Stomach (tissue), 9 donors: ENCODE measurements around the gene DNTT. TPM values are rescaled to one million over a fixed set of nuclear protein-coding genes. Genes with fewer than 3 reads are reported as not detected.
A peak's percentile ranks its signal among the peaks of the same experiment; 100 is the strongest.

Experiments used
- DNase-seq, 2 donors: peaks; one replicate each; pipeline versions ENCODE4 v3.0.0 to v3.0.0-alpha.2; 2013 to 2019
- H3K27ac ChIP-seq, 5 donors: fragments of 200-600 bp in 4 of 5; sonication (generic) in 4 of 5; one replicate each; pipeline ENCODE4 v1.5.1; 2013 to 2019; ENCODE audit warnings: mild to moderate bottlenecking in 1 of 5, moderate library complexity in 1 of 5
- H3K27me3 ChIP-seq, 3 donors: fragments of 200-600 bp; sonication (generic); one replicate each; pipeline ENCODE4 v1.5.1; 2017 to 2019; ENCODE audit warnings: mixed run types in 1 of 3
- H3K36me3 ChIP-seq, 4 donors: fragments of 200-600 bp; sonication (generic); 1 replicate in 3 of 4; 2 replicates in 1 of 4; pipeline ENCODE4 v1.5.1; 2016 to 2019
- H3K4me1 ChIP-seq, 4 donors: fragments of 200-600 bp; sonication (generic); one replicate each; pipeline ENCODE4 v1.5.1; 2016 to 2019
- H3K4me3 ChIP-seq, 4 donors: fragments of 200-600 bp; sonication (generic) in 3 of 4; one replicate each; pipeline ENCODE4 v1.5.1; 2016 to 2019; ENCODE audit warnings: mild to moderate bottlenecking in 1 of 4
- H3K9me3 ChIP-seq, 4 donors: fragments of 200-600 bp; sonication (generic); one replicate each; pipeline ENCODE4 v1.5.1; 2016 to 2019
- EP300 ChIP-seq: sonication (generic); formaldehyde crosslinking; IDR thresholded peaks from one replicate; pipeline ENCODE4 v1.6.1; 2017; ENCODE audit warnings: antibody characterized with exemption
- POLR2A ChIP-seq, 4 donors: fragments of 450-650 bp; IDR thresholded peaks; one replicate each; pipeline ENCODE4 v1.6.1; 2016; ENCODE audit warnings: antibody characterized with exemption in 4 of 4, control low read depth in 2 of 4, mild to moderate bottlenecking in 1 of 4, moderate library complexity in 1 of 4
- POLR2AphosphoS5 ChIP-seq, 3 donors: sonication (generic); formaldehyde crosslinking; IDR thresholded peaks; one replicate each; pipeline ENCODE4 v1.6.1; 2016; ENCODE audit warnings: antibody characterized with exemption in 3 of 3
- WGBS, 5 donors: extraction: QIAGEN DNeasy Blood & Tissue Kit in 3 of 5; methylation state at CpG; one replicate each; pipeline versions ENCODE4 v1.1.5 to v1.1.7; 2013 to 2018; 5-methylcytosine and 5-hydroxymethylcytosine counted together
- intact Hi-C: fragments of 100-400 bp; cut with DNase I; formaldehyde crosslinking; loops from one replicate; pipeline ENCODE4 v1.15.1; 2023; ENCODE audit warnings: low total_unique reads
- polyA plus RNA-seq, 3 donors: library from polyadenylated mRNA; stranded (reverse); fragments of 200-250 nt; gene quantifications; one replicate each; pipeline ENCODE4 v1.2.3, GENCODE V29; 2013
- total RNA-seq, 5 donors: library from RNA; depleted of rRNA; stranded (reverse); fragments of >200 nt; gene quantifications; one replicate each; pipeline versions ENCODE4 v1.1.0 to v1.2.3, GENCODE V29; 2014 to 2016
- TF ChIP-seq, protein P1 (sequence below), 7 experiments: fragments of 450-650 bp in 4 of 7; fragments of 200-600 bp in 3 of 7; sonication (generic) in 3 of 7; IDR thresholded peaks; one replicate each; pipeline ENCODE4 v1.5.1; 2016 to 2019; ENCODE audit warnings: antibody characterized with exemption in 7 of 7, control low read depth in 2 of 7, mild to moderate bottlenecking in 1 of 7
- donor health status: healthy with polysubstance abuse.
- donor health status: Bipolar disorder and iron deficiency.
- donor health status: healthy.

Gene DNTT
- total and polyA plus RNA-seq, 8 donors = not detected

DNA sequence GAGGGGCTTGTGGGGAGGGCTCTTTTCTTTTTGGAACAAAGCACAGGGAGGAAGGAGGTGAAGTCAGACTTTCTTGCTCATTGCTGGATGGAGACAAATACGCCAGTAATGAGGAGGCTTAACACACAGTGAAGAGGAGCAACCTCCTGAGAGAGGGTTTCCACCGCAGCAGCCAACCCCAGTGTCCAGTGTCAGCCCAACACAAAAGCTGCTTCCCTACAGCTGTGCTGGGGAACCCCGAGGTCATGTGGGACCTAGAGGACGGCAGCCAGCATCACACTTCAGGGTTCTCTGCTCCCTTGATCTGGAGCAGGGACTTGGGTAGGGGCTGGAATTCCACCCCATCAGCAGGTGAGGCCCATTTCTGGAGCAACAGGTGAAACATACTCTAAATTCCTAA, 40.6 kb upstream of the DNTT start:
- Histone ChIP-seq H3K4me3 (no peak overlapping the region), H3K9me3 (no peaks in the 10 kb centered on the region), H3K36me3 (no peaks in the 10 kb centered on the region), H3K4me1 (peaks cover 0 to 68% (median 24%) of the 10 kb centered on the region in 4 donors), H3K27ac (peak overlapping the region in 3 of 5 donors; percentile 14 to 62 (median 51)), H3K27me3 (no peaks in the 10 kb centered on the region)
- intact Hi-C loops = no loop called here
- DNase-seq = no peak
- TF ChIP-seq EP300 (no peak), POLR2AphosphoS5 (IDR thresholded peaks at IDR 0.05) (no peak), POLR2A (IDR thresholded peaks at IDR 0.05) (no peak)
- TF ChIP-seq, protein P1, sequence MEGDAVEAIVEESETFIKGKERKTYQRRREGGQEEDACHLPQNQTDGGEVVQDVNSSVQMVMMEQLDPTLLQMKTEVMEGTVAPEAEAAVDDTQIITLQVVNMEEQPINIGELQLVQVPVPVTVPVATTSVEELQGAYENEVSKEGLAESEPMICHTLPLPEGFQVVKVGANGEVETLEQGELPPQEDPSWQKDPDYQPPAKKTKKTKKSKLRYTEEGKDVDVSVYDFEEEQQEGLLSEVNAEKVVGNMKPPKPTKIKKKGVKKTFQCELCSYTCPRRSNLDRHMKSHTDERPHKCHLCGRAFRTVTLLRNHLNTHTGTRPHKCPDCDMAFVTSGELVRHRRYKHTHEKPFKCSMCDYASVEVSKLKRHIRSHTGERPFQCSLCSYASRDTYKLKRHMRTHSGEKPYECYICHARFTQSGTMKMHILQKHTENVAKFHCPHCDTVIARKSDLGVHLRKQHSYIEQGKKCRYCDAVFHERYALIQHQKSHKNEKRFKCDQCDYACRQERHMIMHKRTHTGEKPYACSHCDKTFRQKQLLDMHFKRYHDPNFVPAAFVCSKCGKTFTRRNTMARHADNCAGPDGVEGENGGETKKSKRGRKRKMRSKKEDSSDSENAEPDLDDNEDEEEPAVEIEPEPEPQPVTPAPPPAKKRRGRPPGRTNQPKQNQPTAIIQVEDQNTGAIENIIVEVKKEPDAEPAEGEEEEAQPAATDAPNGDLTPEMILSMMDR (IDR thresholded peaks at IDR 0.05) = no peak
- WGBS, 5 donors = 68 to 77% (median 72%) methylated on average over 4 of the region's 4 CpGs

DNA sequence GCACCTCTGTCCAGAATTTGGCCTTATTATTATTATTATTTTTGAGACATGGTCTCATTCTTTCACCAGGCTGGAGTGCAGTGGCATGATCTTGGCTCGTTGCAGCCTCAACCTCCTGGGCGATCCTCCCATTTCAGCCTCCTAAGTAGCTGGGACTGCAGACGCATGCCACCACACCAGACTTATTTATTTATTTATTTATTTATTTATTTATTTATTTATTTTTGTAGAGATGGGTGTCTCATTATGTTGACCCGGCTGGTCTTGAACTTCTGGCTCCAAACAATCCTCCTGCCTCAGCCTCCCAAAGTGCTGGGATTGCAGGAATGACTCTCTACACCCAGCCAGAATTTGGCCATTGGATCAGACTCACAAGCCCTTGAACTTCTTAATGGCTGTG, 39.3 kb upstream of the DNTT start:
- intact Hi-C loops = no loop called here
- Histone ChIP-seq H3K27me3 (no peaks in the 10 kb centered on the region), H3K4me3 (no peak overlapping the region), H3K27ac (no peak overlapping the region), H3K36me3 (no peaks in the 10 kb centered on the region), H3K4me1 (peaks cover 0 to 72% (median 24%) of the 10 kb centered on the region in 4 donors), H3K9me3 (no peaks in the 10 kb centered on the region)
- DNase-seq = no peak
- TF ChIP-seq EP300 = no peak
- TF ChIP-seq POLR2A (IDR thresholded peaks at IDR 0.05) = no peak
- no peak for TF ChIP-seq POLR2AphosphoS5 (IDR thresholded peaks at IDR 0.05)
- TF ChIP-seq, protein P1 (IDR thresholded peaks at IDR 0.05) = no peak
- WGBS, 5 donors = 89 to 98% (median 94%) methylated on average over 4 of the region's 4 CpGs

DNA sequence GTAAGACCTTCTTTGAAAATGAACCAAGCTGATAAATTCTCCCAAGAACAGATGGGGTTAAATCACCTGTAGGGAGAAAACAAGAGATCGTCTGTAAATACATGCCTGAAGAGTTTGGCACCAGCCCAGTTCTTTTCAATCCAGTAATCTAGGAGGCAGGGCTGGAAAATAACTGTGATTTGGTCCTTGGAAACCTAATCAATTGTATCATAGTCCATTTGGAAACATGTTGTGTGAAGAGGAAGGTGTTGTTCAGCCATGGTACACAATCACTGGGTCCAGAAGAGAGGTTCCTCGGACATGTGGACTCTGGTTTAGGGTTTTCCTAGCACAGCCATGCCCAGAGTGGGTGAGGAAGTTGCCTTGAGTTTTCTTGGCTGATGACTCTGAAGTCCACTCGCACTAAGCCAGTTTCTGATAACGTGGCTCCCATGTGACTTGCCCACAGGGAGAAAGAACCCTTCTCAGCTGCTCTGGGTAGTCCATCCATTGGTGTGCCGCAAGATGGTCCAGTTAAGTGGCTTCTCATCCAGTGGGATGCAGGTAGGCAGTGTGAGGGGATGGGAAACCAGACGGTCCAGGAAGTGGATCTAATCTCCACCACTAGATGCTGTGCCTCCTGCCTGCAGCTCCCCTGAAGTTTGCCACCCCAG, 38.0 kb upstream of the DNTT start:
- TF ChIP-seq, protein P1 (IDR thresholded peaks at IDR 0.05) = no peak
- no peak for TF ChIP-seq POLR2AphosphoS5 (IDR thresholded peaks at IDR 0.05)
- TF ChIP-seq POLR2A (IDR thresholded peaks at IDR 0.05) = no peak
- TF ChIP-seq EP300 = no peak
- Histone ChIP-seq H3K27ac (no peak overlapping the region), H3K27me3 (no peaks in the 10 kb centered on the region), H3K36me3 (no peaks in the 10 kb centered on the region), H3K4me1 (peaks cover 10 to 64% (median 20%) of the 10 kb centered on the region in 4 donors), H3K9me3 (no peaks in the 10 kb centered on the region), H3K4me3 (no peak overlapping the region)
- 38 to 61% (median 49%) methylated on average over 6 of the region's 6 CpGs for WGBS, 5 donors
- no peak for DNase-seq
- intact Hi-C loops = no loop called here

DNA sequence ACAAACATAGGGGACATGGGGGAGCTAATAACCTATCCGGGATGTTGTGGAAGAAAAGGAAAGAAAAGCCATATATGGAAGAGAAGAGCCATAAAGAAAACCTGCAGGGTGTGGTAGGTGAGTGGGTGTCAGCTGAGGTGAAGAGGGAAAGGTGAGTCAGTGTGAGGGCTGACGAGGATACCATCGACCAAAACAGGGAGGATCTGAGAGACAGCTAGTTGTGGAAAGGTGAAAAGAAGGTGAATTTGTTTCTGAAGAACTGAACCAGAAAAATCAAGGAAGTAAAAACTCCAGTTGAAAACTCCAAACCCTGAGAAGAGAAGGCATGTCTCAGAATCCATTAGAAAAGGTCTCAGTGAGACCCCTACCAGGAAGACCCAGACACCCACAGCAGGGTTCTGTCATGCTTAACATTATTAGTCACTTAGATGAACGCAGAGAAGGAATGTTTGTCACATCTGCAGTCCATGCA, 37.0 kb upstream of the DNTT start:
- TF ChIP-seq, protein P1 (IDR thresholded peaks at IDR 0.05) = no peak
- TF ChIP-seq POLR2AphosphoS5 (IDR thresholded peaks at IDR 0.05) = no peak
- TF ChIP-seq POLR2A (IDR thresholded peaks at IDR 0.05) = no peak
- no peak for TF ChIP-seq EP300
- no peak for DNase-seq
- Histone ChIP-seq H3K27ac (peak overlapping the region in 1 of 5 donors; percentile 18), H3K27me3 (no peaks in the 10 kb centered on the region), H3K36me3 (no peaks in the 10 kb centered on the region), H3K4me1 (peaks cover 15 to 66% (median 27%) of the 10 kb centered on the region in 4 donors), H3K9me3 (no peaks in the 10 kb centered on the region), H3K4me3 (no peak overlapping the region)
- 63 to 68% (median 65%) methylated on average over 4 of the region's 4 CpGs for WGBS, 5 donors
- intact Hi-C loops = no loop called here
